NB4 (cell line): ENCODE data around the gene CDH13.

ENCODE experiments used
- MYC ChIP-seq: IDR thresholded peaks from 2 replicates; pipeline ENCODE4 v1.6.1; 2011; ENCODE audit warnings: low read depth, low read length
- POLR2A ChIP-seq: IDR thresholded peaks from 2 replicates; pipeline ENCODE4 v1.6.1; 2011; ENCODE audit warnings: mild to moderate bottlenecking; ENCODE audit not compliant: insufficient read length; ENCODE audit errors: extremely low read depth
- TF ChIP-seq, protein P1 (sequence below): IDR thresholded peaks from one replicate; pipeline ENCODE4 v1.5.1; 2012; ENCODE audit warnings: low read depth, low read length
- TF ChIP-seq, protein P2 (sequence below): IDR thresholded peaks from 2 replicates; pipeline ENCODE4 v1.6.1; 2011; ENCODE audit warnings: low read depth, low read length

DNA sequence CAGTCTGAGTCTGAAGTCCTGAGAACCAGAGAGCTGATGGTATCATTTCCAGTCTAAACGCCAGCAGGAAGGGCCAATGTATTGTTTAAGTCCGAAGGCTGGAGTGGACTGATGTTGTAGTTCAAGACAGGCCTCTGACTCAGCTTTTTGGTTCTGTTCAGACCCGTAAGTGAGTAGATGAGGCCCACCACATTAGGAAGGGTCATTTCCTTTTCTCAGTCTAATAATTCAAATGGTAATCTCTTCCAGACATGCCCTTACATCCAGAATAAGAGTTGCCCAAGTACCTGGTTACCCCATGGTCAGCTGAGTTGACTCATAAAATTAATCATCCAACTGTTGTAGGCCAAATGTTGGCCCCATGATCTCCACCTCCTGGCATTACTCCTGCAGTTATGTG is 738.4 kb downstream of the CDH13 start:
- TF ChIP-seq, protein P1, sequence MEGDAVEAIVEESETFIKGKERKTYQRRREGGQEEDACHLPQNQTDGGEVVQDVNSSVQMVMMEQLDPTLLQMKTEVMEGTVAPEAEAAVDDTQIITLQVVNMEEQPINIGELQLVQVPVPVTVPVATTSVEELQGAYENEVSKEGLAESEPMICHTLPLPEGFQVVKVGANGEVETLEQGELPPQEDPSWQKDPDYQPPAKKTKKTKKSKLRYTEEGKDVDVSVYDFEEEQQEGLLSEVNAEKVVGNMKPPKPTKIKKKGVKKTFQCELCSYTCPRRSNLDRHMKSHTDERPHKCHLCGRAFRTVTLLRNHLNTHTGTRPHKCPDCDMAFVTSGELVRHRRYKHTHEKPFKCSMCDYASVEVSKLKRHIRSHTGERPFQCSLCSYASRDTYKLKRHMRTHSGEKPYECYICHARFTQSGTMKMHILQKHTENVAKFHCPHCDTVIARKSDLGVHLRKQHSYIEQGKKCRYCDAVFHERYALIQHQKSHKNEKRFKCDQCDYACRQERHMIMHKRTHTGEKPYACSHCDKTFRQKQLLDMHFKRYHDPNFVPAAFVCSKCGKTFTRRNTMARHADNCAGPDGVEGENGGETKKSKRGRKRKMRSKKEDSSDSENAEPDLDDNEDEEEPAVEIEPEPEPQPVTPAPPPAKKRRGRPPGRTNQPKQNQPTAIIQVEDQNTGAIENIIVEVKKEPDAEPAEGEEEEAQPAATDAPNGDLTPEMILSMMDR: no peak
- TF ChIP-seq POLR2A (no peak), MYC (no peak)
- TF ChIP-seq, protein P2, sequence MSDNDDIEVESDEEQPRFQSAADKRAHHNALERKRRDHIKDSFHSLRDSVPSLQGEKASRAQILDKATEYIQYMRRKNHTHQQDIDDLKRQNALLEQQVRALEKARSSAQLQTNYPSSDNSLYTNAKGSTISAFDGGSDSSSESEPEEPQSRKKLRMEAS: no peak
